Ovary (tissue), 9 donors: ENCODE measurements around the gene PNMA8C. TPM values are rescaled to one million over a fixed set of nuclear protein-coding genes. Genes with fewer than 3 reads are reported as not detected.
"Not testable (repeated sequence)": the region's sequence is repeated elsewhere in the genome, so short reads cannot be mapped to it uniquely, and the experiment has no call there.

Experiments used
- DNase-seq, 5 donors: peaks; one replicate each; pipeline ENCODE4 v3.0.0-alpha.2; 2019 to 2020
- H3K27ac ChIP-seq, 2 donors: fragments of 200-600 bp; one replicate each; pipeline versions ENCODE4 v1.5.1 to v1.8.0; 2019 to 2022
- H3K27me3 ChIP-seq: fragments of 200-600 bp; one replicate; pipeline ENCODE4 v1.8.0; 2022
- H3K36me3 ChIP-seq: fragments of 200-600 bp; sonication (generic); one replicate; pipeline ENCODE4 v1.5.1; 2019
- H3K4me1 ChIP-seq: one replicate; pipeline ENCODE4 v1.8.1; 2013; ENCODE audit warnings: mild to moderate bottlenecking, moderate library complexity; ENCODE audit not compliant: insufficient read depth
- H3K4me3 ChIP-seq: fragments of 200-600 bp; sonication (generic); one replicate; pipeline ENCODE4 v1.5.1; 2017
- H3K9me3 ChIP-seq, 2 donors: fragments of 200-600 bp in 1 of 2; sonication (generic) in 1 of 2; one replicate each; pipeline versions ENCODE4 v1.5.1 to v1.8.1; 2013 to 2019; ENCODE audit warnings: mild to moderate bottlenecking in 1 of 2, moderate library complexity in 1 of 2
- EP300 ChIP-seq: sonication (generic); formaldehyde crosslinking; IDR thresholded peaks from one replicate; pipeline ENCODE4 v1.6.1; 2017; ENCODE audit warnings: antibody characterized with exemption
- POLR2A ChIP-seq: fragments of 450-650 bp; IDR thresholded peaks from one replicate; pipeline ENCODE4 v1.6.1; 2017; ENCODE audit warnings: antibody characterized with exemption, mild to moderate bottlenecking, moderate library complexity
- WGBS, 3 donors: extraction: QIAGEN DNeasy Blood & Tissue Kit in 1 of 3; methylation state at CpG; one replicate each; pipeline versions ENCODE4 v1.1.5 to v1.1.7; 2013 to 2017; 5-methylcytosine and 5-hydroxymethylcytosine counted together
- intact Hi-C, 4 donors: fragments of 100-400 bp; cut with DNase I; formaldehyde crosslinking; loops; one replicate each; pipeline versions ENCODE4 v1.11.0 to v1.15.1; 2022 to 2023
- polyA plus RNA-seq, 2 donors: library from polyadenylated mRNA; stranded (reverse); fragments of 200-250 nt in 1 of 2; fragments of 350-450 nt in 1 of 2; fragmentation: Illumina TruSeq in 1 of 2; extraction: RNeasy Lipid Tissue Mini Kit (QIAGEN cat#74804) in 1 of 2; gene quantifications; one replicate each; pipeline ENCODE4 v1.2.3, GENCODE V29; 2013 to 2014
- total RNA-seq, 7 donors: library from RNA; depleted of rRNA in 2 of 7; stranded (reverse); fragments of >200 nt in 2 of 7; fragmentation: NEBNext Ultra II Directional in 3 of 7; extraction: Animal tissue kit (Norgen Biotek cat#: 25700) in 3 of 7; gene quantifications; one replicate each; pipeline versions ENCODE4 v1.1.0 to v1.2.4, GENCODE V29; 2016 to 2023
- TF ChIP-seq, protein P1 (sequence below), 3 donors: fragments of 450-650 bp in 2 of 3; fragments of 200-600 bp in 1 of 3; IDR thresholded peaks; one replicate each; pipeline versions ENCODE4 v1.5.1 to v1.8.0; 2016 to 2022; ENCODE audit warnings: antibody characterized with exemption in 3 of 3, mild to moderate bottlenecking in 1 of 3
- donor health status: DM: no; HTN: no; CAD: no; lungs with moderate emphysema.
- donor health status: DM: no; HTN: no; CAD: no.
- donor health status: Bipolar disorder and iron deficiency.
- donor health status: DM: yes; HTN: yes; CAD: no.
- donor health status: DM: no; HTN: no; CAD: no.
- donor health status: DM: yes; HTN: yes; CAD: no.

The PNMA8C gene
- total and polyA plus RNA-seq, 9 donors = 0.15 to 0.82 (median 0.35) TPM; not detected in 1

DNA sequence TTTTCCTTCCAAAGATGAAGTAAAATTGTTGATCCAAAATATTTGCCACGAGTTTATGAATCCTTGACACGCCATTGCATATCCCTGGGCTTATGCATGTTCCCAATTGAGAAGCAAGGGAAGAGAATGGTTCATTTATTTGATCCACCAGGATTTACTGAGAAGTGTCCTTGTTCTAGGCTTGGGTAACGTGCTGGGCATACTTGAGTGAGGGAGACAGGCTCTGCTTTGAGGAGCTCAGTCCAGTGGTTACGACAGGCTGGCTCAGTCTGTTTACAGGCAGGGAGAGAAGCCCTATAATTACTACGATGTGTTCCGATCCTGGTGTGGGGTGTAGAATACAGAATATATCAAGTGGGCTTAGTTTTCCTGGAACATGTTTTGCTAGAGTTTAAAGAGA lies 6.3 kb upstream of the PNMA8C start:
- 56 to 64% (median 59%) methylated on average over 6 of the region's 6 CpGs for WGBS, 3 donors
- DNase-seq = no peak
- H3K9me3 ChIP-seq = no peaks in the 10 kb centered on the region
- H3K27me3 ChIP-seq = no peaks in the 10 kb centered on the region
- H3K4me1 ChIP-seq = no peaks in the 10 kb centered on the region
- no peaks in the 10 kb centered on the region for H3K36me3 ChIP-seq
- no peak overlapping the region for H3K4me3 ChIP-seq
- intact Hi-C loops = no loop called here
- no peak overlapping the region for H3K27ac ChIP-seq
- no peak for TF ChIP-seq EP300

DNA sequence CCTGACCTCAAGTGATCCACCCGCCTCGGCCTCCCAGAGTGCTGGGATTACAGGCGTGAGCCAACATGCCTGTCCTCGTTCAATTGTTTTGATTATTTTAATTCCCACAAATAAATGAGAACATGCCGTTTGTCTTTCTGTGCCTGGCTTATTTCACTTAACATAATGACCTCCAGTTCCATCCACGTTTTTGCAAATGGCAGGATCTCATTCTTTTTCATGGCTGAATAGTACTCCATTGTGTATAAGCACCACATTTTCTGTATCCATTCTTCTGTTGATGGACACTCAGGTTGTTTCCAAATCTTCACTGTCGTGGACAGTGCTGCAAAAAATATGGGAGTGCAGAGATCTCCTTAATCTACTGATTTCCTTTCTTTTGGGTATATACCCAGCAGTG lies 4.7 kb upstream of the PNMA8C start:
- H3K27me3 ChIP-seq, DNase-seq, H3K9me3 ChIP-seq, H3K4me1 ChIP-seq, H3K4me3 ChIP-seq, intact Hi-C loops, H3K27ac ChIP-seq, H3K36me3 ChIP-seq: not testable (repeated sequence)
- 62 to 76% (median 63%) methylated on average over 7 of the region's 7 CpGs for WGBS, 3 donors

DNA sequence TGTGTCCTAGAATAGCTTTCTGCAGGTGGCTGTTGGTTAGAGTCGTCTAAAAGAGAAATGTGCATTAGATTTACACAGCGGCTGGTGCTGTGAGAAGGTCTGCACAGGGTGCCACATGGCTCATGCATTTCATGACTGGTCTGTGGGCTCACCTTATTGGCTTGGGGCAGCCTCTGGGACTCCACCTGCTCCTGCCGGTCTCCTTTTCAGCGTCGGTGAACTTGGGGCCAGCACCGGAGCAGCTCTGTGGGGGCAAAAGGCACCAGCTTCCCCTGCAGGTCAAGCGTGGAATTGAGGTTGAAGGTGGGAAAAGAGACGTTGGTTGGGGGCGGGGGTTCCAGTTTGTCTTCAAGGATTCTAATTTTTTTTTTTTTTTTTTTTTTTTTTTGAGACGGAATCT lies 3.1 kb upstream of the PNMA8C start:
- no peak for TF ChIP-seq POLR2A
- TF ChIP-seq, protein P1, sequence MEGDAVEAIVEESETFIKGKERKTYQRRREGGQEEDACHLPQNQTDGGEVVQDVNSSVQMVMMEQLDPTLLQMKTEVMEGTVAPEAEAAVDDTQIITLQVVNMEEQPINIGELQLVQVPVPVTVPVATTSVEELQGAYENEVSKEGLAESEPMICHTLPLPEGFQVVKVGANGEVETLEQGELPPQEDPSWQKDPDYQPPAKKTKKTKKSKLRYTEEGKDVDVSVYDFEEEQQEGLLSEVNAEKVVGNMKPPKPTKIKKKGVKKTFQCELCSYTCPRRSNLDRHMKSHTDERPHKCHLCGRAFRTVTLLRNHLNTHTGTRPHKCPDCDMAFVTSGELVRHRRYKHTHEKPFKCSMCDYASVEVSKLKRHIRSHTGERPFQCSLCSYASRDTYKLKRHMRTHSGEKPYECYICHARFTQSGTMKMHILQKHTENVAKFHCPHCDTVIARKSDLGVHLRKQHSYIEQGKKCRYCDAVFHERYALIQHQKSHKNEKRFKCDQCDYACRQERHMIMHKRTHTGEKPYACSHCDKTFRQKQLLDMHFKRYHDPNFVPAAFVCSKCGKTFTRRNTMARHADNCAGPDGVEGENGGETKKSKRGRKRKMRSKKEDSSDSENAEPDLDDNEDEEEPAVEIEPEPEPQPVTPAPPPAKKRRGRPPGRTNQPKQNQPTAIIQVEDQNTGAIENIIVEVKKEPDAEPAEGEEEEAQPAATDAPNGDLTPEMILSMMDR (IDR thresholded peaks at IDR 0.05) = no peak
- intact Hi-C loops = no loop called here
- H3K9me3 ChIP-seq = no peaks in the 10 kb centered on the region
- H3K36me3 ChIP-seq = no peaks in the 10 kb centered on the region
- no peak overlapping the region for H3K27ac ChIP-seq
- 61 to 66% (median 64%) methylated on average over 10 of the region's 10 CpGs for WGBS, 3 donors
- no peaks in the 10 kb centered on the region for H3K27me3 ChIP-seq
- peaks cover 5% of the 10 kb centered on the region for H3K4me1 ChIP-seq
- no peak for DNase-seq
- no peak overlapping the region for H3K4me3 ChIP-seq

DNA sequence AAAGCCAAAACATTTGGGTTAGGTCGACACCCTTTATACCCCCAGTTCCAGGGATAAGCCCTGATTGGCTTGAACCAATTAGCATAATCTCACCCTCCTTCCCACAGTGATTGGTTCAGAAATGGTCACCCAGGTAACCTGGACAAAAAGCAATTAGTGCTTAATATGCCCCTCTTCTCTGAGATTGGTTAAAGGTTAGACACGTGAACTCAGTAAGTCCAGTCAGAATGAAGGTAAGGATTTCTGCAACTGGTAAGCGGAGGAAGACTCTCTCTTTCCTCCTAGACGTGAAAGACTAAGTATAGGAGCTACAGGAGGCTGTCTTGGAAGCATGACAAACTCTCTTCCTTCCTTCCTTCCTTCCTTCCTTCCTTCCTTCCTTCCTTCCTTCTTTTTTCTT lies 1.3 kb upstream of the PNMA8C start:
- intact Hi-C loops = no loop called here

DNA sequence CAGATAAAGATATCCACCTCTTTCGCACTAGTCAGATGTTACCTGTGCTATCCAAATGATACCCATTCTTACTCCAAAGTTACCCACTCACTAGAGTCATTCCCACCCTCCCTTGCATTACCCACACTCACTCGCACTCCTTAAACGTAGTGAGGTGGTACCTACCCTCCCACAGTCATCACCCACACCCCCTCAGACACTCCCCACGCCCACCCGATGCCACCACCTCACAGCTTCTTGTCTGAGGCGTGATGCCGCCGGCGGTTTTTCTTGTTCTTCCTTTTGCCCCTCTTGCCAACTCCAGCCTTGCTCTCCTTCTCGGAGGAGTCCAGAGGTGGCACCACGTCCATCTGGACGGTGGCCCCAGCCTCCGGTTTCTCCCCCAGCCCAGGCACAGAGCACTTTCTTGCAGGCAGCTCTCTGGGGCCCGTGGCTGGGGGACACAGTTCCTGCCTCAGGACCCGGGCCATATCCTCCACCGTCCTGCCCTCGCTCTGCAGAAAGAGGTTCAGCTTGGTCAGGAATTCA lies 1.2 kb downstream of the PNMA8C start:
- intact Hi-C loops = no loop called here
- Histone ChIP-seq H3K4me3 (no peak overlapping the region), H3K36me3 (no peaks in the 10 kb centered on the region), H3K27me3 (no peaks in the 10 kb centered on the region), H3K9me3 (no peaks in the 10 kb centered on the region), H3K4me1 (peaks cover 5% of the 10 kb centered on the region), H3K27ac (no peak overlapping the region)
- DNase-seq = no peak
- 87 to 90% (median 90%) methylated on average over 17 of the region's 17 CpGs for WGBS, 3 donors
- TF ChIP-seq, protein P1 (IDR thresholded peaks at IDR 0.05) = no peak
- no peak for TF ChIP-seq POLR2A

More for the DNA sequence above, 1.3 kb upstream of the PNMA8C start:
- DNase-seq = no peak
- Histone ChIP-seq H3K4me1 (peaks cover 5% of the 10 kb centered on the region), H3K4me3 (no peak overlapping the region), H3K27me3 (no peaks in the 10 kb centered on the region), H3K27ac (no peak overlapping the region), H3K9me3 (no peaks in the 10 kb centered on the region), H3K36me3 (no peaks in the 10 kb centered on the region)
- TF ChIP-seq EP300 = no peak
- no peak for TF ChIP-seq POLR2A
- TF ChIP-seq, protein P1 (IDR thresholded peaks at IDR 0.05) = no peak
- WGBS, 3 donors = 80 to 82% (median 80%) methylated on average over 4 of the region's 4 CpGs
